Measurements from ENCODE around the gene GARNL3.

GRCh38 chr9:127370672-127371648 lies 106.4 kb downstream of the GARNL3 start:
- TF ChIP-seq CTCF (IDR thresholded peaks at IDR 0.05) (no peak), POLR2A (IDR thresholded peaks at IDR 0.05) (no peak)
